HG03442 (cell line): ENCODE measurements around the gene GPR160.

Source experiments
- ATAC-seq: cut with Tn5 transposase; IDR thresholded peaks from one replicate; pipeline ENCODE4 v1.9.1; 2021; ENCODE audit warnings: mild to moderate bottlenecking, moderate library complexity; ENCODE audit not compliant: unreplicated experiment

Gene GPR160

GRCh38 chr3:170027233-170028102 lies 10.3 kb upstream of the GPR160 start:
- ATAC-seq: no peak

- ATAC-seq: no peak
Observed at GRCh38 chr3:170033489-170033888, 4.3 kb upstream of the GPR160 start.

- no peak for ATAC-seq
Observed at GRCh38 chr3:170038434-170039110, 777 bp downstream of the GPR160 start.

DNA sequence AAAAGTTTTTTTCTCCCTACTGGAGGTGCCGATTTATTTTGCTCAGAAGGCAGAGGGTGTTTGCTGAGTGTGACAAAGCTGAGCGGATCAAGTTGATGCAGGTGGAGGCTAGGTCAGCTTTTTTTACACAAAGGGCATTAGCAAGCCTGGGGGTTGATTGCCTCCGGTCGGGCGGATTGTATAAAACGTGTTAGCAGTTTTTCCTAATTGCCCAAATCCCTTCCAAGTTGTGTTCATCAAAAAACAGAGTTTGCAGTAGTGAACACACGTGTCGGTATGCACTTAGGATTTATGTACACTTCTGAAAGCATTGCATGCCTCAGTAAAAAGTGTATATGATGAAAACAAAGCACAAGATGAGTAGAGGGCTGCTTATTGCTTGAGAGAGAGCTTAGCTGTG lies 2.6 kb downstream of the GPR160 start:
- ATAC-seq: no peak

DNA sequence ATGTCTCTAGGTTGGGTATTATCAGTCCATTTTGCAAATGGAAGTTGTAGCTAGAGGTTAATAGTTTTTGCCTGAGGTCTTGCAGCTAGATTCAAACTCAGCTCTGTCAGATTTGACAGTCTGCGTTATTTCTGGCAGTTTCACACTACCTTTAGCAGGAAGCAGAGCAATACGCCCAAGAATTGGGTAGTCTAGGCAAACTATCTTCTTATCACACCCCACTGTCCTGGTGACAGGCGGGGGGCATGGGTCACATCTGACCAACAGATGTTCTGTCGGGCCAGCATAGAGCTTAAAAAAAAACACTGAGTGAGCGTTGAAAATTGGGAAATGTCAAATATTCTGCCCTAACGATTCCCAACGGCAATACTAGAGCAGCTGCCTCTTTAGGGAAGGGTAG lies 5.7 kb downstream of the GPR160 start:
- no peak for ATAC-seq

- ATAC-seq: peak; percentile 2
Observed at GRCh38 chr3:170044271-170044670, 6.5 kb downstream of the GPR160 start.

GRCh38 chr3:170044795-170045244 lies 7.0 kb downstream of the GPR160 start:
- ATAC-seq: peak; percentile 66

GRCh38 chr3:170046269-170047132 lies 8.7 kb downstream of the GPR160 start:
- no peak for ATAC-seq

DNA sequence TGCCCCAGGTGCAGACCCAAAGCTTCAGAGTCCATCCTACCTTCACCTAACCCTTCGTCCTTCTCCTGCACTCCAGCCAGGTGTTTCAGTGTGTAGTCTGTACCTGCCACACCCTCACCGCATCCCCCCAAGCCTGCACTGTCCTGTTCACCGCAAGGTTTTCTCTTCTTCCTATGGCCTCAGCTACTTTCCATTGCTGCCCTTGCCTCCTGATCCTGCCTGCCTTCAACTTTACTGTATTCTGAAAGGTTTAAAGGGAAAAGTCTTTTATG lies 9.3 kb downstream of the GPR160 start:
- no peak for ATAC-seq

DNA sequence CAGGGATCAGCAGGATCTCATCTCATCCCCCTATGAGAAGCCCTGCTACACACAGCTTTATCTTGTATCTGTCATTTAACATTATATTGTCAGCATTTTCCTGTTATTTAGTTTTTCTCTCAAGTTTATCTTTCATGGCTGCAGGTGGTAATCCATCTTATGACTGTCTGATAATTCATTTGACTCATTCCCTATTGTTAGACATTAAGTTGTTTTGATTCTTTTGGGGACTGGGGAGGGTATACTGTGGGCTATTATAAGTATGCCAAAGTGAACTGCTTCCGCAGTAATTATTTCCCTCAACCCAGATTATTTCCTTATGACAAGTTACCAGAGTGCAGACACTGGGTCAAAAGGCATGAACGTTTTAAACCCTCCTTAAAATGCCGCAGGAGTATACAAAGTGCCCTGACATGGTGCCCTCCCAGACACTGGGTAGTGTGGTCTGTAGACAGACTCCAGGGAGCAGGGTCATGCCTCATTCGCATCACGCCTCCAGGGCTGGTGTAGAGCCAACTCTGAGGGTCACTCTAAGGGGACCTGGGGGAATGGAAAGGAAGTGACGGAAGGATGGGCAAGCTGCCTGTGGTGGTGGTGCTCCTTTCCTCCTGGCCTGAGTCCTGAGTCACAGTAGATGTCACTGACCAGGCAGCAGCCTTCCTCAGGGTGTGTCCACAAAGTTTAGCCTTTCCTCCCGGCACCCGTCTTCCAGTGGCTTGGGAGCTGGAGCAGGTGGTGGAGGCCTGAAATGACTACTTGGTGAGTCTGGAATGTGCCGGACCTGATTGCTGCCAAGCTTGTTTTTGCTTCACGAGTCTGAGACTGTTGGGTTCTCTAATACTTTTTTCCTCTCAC lies 11.6 kb downstream of the GPR160 start:
- no peak for ATAC-seq

- no peak for ATAC-seq
Observed at GRCh38 chr3:170050753-170051152, 13.0 kb downstream of the GPR160 start.

GRCh38 chr3:170052398-170052797 lies 14.6 kb downstream of the GPR160 start:
- ATAC-seq: no peak

GRCh38 chr3:170054204-170054603 lies 16.4 kb downstream of the GPR160 start:
- ATAC-seq: no peak

GRCh38 chr3:170055209-170055608 lies 17.4 kb downstream of the GPR160 start:
- ATAC-seq: peak; percentile 65

DNA sequence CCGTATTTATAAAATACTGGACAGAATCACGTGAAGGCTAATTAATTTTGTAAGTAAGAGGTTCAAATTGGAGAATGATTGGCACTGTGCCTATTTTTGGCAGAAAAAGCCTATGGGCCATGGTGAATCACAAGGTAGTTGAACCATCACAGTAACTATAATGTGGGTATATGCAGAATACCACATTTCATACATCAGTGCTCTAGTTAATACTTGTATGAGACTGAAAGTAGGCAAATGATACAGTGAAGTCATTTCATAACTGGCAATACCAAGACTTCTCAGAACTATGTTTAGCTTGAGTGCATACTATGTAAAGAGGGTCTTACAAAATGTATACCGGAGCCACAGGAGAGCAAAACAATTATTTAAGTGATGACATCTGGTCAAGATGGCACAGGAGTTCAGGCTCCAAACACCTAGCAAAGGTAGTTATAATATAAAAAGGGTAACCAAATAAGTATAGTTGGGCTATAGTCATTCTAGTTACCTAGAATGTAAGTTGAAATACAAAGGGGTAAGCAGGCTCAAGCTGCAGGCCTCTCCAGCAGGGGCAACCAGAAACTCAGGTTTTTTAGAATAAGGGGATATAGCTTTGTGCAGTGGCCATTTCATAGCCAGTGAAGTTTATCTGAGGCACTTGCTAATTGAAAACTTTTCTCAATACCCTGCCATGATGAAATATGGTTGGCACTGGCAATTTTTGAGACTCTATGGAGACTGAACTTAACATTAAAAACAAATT lies 19.1 kb downstream of the GPR160 start:
- peak; percentile 87 for ATAC-seq

- no peak for ATAC-seq
Observed at GRCh38 chr3:170057550-170057949, 19.8 kb downstream of the GPR160 start.

DNA sequence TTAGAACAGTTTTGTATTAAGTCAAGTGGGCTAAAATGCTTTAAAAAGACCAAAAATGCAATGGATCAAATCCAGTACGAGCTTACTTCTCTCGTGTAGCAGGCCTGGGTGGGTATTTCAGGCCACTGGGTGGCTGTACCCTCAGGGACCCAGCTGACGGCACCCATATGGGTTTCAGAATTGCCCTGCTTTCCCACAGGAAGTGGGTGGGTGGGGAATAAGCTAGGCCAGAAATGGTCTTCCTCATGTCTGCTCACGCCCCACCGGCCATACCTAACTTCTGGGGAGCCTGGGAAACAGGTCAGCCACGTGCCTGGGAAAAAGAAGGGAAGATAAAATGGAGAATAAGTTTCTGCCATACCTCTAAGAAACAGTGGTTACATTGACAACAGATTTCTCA lies 20.3 kb downstream of the GPR160 start:
- ATAC-seq: no peak

DNA sequence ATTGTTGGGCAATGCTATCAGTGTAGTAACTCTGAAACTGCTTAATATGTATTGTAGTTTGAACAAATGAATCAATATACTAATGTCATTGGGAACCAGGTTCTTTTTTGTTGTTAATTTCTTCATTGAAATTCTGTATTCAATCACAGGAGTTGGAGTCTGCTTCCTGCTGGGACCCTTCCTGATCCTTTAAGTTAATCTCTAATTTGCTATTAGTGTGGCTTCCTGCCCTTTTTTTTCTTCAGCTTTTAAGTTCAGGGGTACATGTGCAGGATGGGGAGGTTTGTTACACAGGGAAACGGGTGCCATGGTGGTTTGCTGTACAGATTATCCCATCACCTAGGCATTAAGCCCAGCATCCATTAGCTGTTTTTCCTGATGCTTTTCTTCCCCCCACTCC lies 21.7 kb downstream of the GPR160 start:
- ATAC-seq: no peak

DNA sequence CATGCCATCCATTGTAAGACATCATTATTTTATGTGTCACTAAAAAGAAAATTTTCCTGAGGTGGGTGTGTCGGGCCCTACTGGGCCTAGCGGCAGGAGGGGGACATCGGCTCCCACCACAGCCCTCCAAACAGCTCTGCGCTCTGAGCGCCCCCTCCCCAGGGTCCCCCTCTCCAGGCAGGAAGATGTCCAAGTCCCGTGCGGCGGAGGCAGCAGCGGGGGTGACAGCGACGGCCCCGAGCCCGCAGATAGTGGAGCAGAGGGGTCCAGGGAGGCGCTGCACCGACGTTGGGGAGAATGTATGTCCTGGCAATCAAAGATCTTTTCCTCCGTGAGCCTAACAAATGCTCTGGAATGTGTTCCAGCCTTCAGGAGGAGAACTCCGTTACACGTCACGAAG lies 24.3 kb downstream of the GPR160 start:
- no peak for ATAC-seq

- no peak for ATAC-seq
Observed at GRCh38 chr3:170062769-170063168, 25.0 kb downstream of the GPR160 start.
